NT2/D1 (cell line): Measurements from ENCODE around the gene TMEM237.

Source experiments
- DNase-seq: peaks from one replicate; pipeline ENCODE4 v3.0.0-alpha.2; 2011; ENCODE audit warnings: low read depth, low spot score
- H3K27me3 ChIP-seq: 2 replicates; pipeline ENCODE4 v1.6.0; 2011; ENCODE audit warnings: mild to moderate bottlenecking; ENCODE audit not compliant: insufficient read length, insufficient read depth
- H3K36me3 ChIP-seq: 2 replicates; pipeline ENCODE4 v1.6.1; 2011; ENCODE audit warnings: mild to moderate bottlenecking, low read length, mixed read lengths; ENCODE audit not compliant: insufficient read depth, insufficient read length
- H3K4me1 ChIP-seq: 2 replicates; pipeline ENCODE4 v1.5.1; 2011; ENCODE audit not compliant: insufficient read depth, insufficient read length
- H3K4me3 ChIP-seq: 2 replicates; pipeline ENCODE4 v1.5.1; 2011; ENCODE audit warnings: low read depth; ENCODE audit not compliant: insufficient read length
- H3K9ac ChIP-seq: 2 replicates; pipeline ENCODE4 v1.6.0; 2011; ENCODE audit warnings: low read depth; ENCODE audit not compliant: insufficient read length
- H3K9me3 ChIP-seq: 2 replicates; pipeline ENCODE4 v1.5.1; 2011; ENCODE audit warnings: mild to moderate bottlenecking, low read length; ENCODE audit not compliant: insufficient read depth
- SUZ12 ChIP-seq: IDR thresholded peaks from 2 replicates; pipeline ENCODE4 v1.6.1; 2011; ENCODE audit not compliant: insufficient read length, insufficient read depth; ENCODE audit errors: extremely low read depth
- YY1 ChIP-seq: IDR thresholded peaks from 2 replicates; pipeline ENCODE4 v1.6.1; 2011; ENCODE audit not compliant: insufficient read length, insufficient read depth
- ZNF274 ChIP-seq: IDR thresholded peaks from 2 replicates; pipeline ENCODE4 v1.6.1; 2011; ENCODE audit warnings: mild to moderate bottlenecking, low read depth, low read length

The TMEM237 gene

DNA sequence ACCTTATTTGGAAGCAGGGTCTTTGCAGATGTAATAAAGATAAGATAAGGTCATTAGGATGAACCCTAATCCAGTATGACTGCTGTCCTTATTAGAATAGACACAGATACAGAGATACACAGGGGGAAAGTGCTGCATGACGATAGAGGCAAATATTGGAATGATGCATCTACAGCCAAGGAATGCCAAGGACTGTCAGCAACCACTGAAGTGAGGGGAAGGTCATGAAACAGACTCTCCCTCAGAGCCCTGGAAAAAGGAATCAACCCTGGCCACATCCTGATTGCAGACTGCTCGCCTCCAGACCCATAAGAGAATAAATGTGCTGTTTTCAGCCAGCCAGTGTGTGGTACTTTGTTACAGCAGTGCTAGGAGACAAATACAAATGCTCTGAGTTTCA is 14.8 kb downstream of the TMEM237 start:
- Histone ChIP-seq H3K4me1 (no peaks in the 10 kb centered on the region), H3K9ac (no peak overlapping the region), H3K27me3 (no peaks in the 10 kb centered on the region), H3K4me3 (no peak overlapping the region), H3K36me3 (peaks cover 93% of the 10 kb centered on the region), H3K9me3 (no peaks in the 10 kb centered on the region)
- TF ChIP-seq YY1, result no peak
- DNase-seq, result no peak

DNA sequence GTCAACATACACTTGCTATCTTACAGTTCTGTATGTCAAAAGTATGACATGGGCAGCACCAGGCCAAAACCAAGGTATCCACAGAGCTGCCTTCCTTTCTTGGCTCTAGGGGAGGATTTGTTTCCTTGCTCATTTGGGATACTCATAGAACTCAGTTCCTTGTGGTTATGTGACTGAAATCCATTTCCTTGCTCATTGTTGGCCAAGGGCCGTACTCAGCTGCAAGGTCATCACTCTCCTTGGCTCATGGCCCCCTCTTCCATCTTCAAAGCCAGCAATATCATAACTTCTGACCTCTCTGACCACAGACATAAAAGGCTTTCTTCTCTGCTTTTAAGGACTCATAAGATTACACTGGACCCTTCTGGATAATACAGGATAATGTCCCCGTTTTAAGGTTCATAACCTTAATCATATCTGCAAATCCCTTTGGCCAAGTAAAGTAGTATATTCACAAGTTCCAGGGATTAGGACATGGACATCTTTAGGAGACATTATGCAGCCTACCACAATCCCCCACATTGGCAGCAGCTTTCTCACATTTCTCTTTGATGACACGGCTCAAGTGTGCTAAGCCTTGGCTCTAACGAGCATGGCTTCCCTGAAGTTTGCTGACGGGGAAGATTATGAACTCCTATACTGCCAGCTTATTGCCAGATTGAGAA is 20.9 kb downstream of the TMEM237 start:
- H3K9ac ChIP-seq, result no peak overlapping the region
- H3K9me3 ChIP-seq, result no peaks in the 10 kb centered on the region
- no peaks in the 10 kb centered on the region for H3K4me1 ChIP-seq
- no peak for TF ChIP-seq ZNF274
- TF ChIP-seq YY1, result no peak
- no peak for TF ChIP-seq SUZ12
- H3K36me3 ChIP-seq, result peaks cover 56% of the 10 kb centered on the region
- H3K27me3 ChIP-seq, result no peaks in the 10 kb centered on the region
- no peak overlapping the region for H3K4me3 ChIP-seq
- DNase-seq, result no peak

DNA sequence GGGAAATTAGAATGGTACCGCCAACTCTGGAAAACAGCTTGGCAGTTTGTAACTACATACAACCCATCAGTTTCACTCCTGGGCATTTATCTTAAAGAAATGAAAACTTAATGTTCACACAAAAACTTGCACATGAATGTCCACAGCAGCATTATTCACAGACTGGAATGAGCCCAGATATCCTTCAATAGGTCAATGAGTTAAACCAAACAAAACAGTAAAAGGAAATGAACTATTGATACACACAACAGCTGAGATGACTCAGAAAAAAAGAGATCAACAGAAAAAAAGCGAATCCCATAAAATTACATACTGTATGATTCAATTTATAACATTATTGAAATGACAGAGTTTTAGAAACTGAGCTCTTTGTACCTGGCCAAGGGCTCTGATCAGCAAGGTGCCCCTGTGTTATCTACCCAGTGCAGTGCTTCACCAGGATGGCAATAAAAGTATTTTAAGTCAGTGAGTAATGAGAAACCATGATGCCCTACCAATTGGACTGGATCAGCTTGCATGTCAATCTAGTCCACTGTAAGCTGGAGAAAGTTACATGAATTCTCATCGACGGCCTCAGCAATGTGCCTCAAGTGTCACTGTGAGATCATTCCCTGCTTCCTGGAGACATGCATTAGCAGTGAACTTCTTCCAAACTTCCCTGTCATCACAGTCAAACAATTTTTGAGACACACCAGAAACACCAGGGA is 21.9 kb downstream of the TMEM237 start:
- no peaks in the 10 kb centered on the region for H3K4me1 ChIP-seq
- H3K9me3 ChIP-seq, result no peaks in the 10 kb centered on the region
- no peak for DNase-seq
- no peaks in the 10 kb centered on the region for H3K27me3 ChIP-seq
- no peak for TF ChIP-seq YY1
- TF ChIP-seq ZNF274, result no peak
- TF ChIP-seq SUZ12, result no peak
- H3K4me3 ChIP-seq, result no peak overlapping the region
- peaks cover 46% of the 10 kb centered on the region for H3K36me3 ChIP-seq
- H3K9ac ChIP-seq, result no peak overlapping the region

DNA sequence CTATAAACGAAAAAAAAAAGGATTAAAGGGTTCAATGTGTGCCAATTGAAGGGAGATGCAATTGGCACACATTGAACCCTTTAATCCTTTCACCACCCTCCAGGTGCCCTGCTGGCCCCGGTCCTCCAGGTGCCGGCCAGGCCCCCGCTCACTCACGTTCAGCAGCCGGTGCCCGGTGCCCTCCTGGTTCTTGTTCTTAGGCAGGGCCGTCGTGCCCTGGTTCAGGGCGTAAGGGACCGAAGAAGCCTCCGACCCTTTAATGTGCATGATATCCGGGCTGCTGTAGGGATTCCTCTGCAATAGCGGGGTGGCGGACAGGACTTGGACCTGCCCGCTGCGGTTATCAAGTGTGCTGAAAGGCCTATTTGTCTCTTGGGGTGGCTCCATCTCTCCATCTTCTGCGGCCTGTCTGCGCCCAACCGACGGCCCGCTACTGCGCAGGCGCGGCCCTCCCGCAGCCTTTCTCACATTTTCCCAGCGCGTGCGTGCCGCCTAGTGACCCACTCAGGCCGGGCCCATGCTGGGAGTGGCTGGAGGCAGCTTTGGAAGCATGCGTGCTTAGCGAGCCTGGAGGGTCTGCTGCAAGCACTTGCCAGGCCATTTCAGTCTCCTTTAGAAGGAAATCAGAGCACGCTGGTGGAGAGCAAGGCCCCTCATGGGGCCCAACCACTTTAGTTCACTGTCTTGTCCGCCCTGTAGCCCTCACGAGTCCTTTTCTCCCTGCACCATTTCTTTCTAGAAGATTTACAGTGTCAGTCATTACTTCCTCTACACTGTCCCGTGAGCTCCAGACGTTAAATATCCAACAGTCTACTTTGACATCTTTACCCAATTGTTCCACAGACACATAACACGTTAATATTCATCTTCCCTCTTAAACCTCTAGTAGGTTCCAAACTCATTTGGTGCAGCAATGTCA is 24.3 kb downstream of the TMEM237 start:
- no peak for TF ChIP-seq ZNF274
- TF ChIP-seq SUZ12, result no peak
- TF ChIP-seq YY1, result no peak
- DNase-seq, result no peak
- Histone ChIP-seq H3K9ac (no peak overlapping the region), H3K27me3 (no peaks in the 10 kb centered on the region), H3K4me3 (no peak overlapping the region), H3K9me3 (no peaks in the 10 kb centered on the region), H3K4me1 (no peaks in the 10 kb centered on the region), H3K36me3 (peaks cover 25% of the 10 kb centered on the region)

DNA sequence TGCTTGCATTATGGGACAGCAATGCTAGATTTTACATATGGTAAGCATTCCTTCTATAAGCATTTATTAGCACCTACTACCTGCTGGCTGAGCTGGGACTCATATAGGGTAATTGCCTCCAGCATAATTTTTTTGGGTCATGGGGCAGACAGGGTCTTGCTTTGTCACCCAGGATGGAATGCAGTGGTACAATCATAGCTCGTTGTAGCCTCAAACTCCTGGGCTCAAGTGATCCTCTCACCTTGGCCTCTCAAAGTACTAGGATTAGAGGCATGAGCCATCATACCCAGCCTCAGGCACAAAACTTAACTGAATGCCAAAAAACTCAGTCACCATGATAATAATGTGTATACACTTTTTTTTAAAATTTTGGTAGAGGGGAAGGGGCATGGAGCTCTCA is 35.3 kb downstream of the TMEM237 start:
- H3K27me3 ChIP-seq, result no peaks in the 10 kb centered on the region
- no peaks in the 10 kb centered on the region for H3K4me1 ChIP-seq
- no peaks in the 10 kb centered on the region for H3K36me3 ChIP-seq
- DNase-seq, result no peak
- H3K9me3 ChIP-seq, result peaks cover 26% of the 10 kb centered on the region
- H3K9ac ChIP-seq, result no peak overlapping the region
- TF ChIP-seq ZNF274, result no peak
- no peak for TF ChIP-seq YY1
- no peak for TF ChIP-seq SUZ12
- no peak overlapping the region for H3K4me3 ChIP-seq

DNA sequence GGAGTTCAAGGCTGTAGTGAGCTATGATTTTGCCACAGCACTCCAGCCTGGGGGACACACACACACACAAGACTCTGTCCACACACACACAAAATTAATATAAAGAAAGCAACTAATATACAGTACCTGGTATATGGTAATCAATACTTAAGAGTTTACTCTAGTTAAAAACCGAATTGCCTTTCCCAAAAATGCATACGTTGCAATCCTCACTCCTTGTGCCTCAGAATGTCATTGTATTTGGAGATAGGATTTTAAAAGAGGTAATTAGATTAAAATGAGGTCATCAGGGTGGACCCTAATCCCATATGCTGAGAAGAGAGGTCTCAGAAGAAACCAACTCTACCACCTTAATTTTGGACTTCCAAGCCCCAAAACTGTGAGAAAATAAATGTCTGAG is 35.7 kb downstream of the TMEM237 start:
- no peak overlapping the region for H3K9ac ChIP-seq
- DNase-seq, result no peak
- peaks cover 23% of the 10 kb centered on the region for H3K9me3 ChIP-seq
- no peaks in the 10 kb centered on the region for H3K27me3 ChIP-seq
- no peaks in the 10 kb centered on the region for H3K36me3 ChIP-seq
- no peak overlapping the region for H3K4me3 ChIP-seq
- TF ChIP-seq ZNF274, result no peak
- no peak for TF ChIP-seq YY1
- TF ChIP-seq SUZ12, result no peak
- no peaks in the 10 kb centered on the region for H3K4me1 ChIP-seq

DNA sequence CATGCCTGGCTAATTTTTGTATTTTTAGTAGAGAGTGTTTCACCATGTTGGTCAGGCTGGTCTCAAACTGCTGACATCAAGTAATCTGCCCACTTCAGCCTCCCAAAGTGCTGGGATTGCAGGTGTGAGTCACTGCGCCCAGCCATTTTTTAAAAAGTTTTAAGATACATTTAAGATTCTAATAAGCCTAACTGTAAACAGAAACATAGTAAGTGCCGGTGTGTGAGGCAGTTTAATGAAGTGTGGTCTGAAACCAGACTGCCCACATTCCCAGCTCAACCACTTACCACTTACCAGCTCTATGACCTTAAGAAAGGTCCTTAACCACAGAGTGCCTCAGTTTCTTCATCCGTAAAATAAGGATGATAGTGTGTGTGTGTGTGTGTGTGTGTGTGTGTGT is 42.4 kb downstream of the TMEM237 start:
- DNase-seq, result no peak
- no peak for TF ChIP-seq ZNF274
- TF ChIP-seq SUZ12, result no peak
- TF ChIP-seq YY1, result no peak
- Histone ChIP-seq H3K9me3 (no peaks in the 10 kb centered on the region), H3K36me3 (no peaks in the 10 kb centered on the region), H3K27me3 (no peaks in the 10 kb centered on the region), H3K4me1 (no peaks in the 10 kb centered on the region), H3K4me3 (no peak overlapping the region), H3K9ac (no peak overlapping the region)
